OCI-LY7 (cell line): ENCODE measurements around the gene GSKIP. TPM values are rescaled to one million over a fixed set of nuclear protein-coding genes. Genes with fewer than 3 reads are reported as not detected.

ENCODE experiments used
- BruUV-seq: library from RNA; stranded (reverse); fragments of 400-500 nt; replicated peaks from 2 replicates; lab custom pipeline; 2021; lab: Mats Ljungman, UMichigan
- CTCF ChIA-PET: fragments of 300-600 bp; sonication (Branson Sonifier 250); formaldehyde crosslinking; loops from one replicate; lab custom pipeline; 2022; ENCODE audit warnings: antibody characterized with exemption; ENCODE audit not compliant: unreplicated experiment; lab: Charles Lee
- POLR2A ChIA-PET: fragments of 300-600 bp; sonication (Branson Sonifier 250); formaldehyde crosslinking; loops from one replicate; lab custom pipeline; 2022; ENCODE audit warnings: antibody characterized with exemption; lab: Charles Lee
- DNase-seq: peaks from one replicate; pipeline ENCODE4 v3.0.0-alpha.2; 2015; ENCODE audit warnings: low spot score
- H2AFZ ChIP-seq: fragments of 200-600 bp; sonication (generic), shearing (Covaris generic); 2 replicates; pipeline ENCODE4 v1.6.1; 2014; ENCODE audit warnings: mild to moderate bottlenecking, antibody characterized with exemption, low read length, moderate library complexity
- H3K27ac ChIP-seq: fragments of 200-600 bp; sonication (generic); 2 replicates; pipeline ENCODE4 v1.5.1; 2014; ENCODE audit warnings: mixed run types, low read depth, mild to moderate bottlenecking, moderate library complexity, low read length, inconsistent platforms; ENCODE audit not compliant: poor library complexity, severe bottlenecking
- H3K36me3 ChIP-seq: fragments of 200-600 bp; sonication (generic); 2 replicates; pipeline ENCODE4 v1.6.1; 2014; ENCODE audit warnings: mild to moderate bottlenecking, antibody characterized with exemption, low read length, moderate library complexity, mixed read lengths; ENCODE audit not compliant: insufficient read depth
- H3K4me1 ChIP-seq: fragments of 200-600 bp; sonication (generic); 2 replicates; pipeline ENCODE4 v1.5.1; 2014; ENCODE audit warnings: mild to moderate bottlenecking, low read length; ENCODE audit not compliant: insufficient read depth, poor library complexity, severe bottlenecking
- H3K4me2 ChIP-seq: fragments of 200-600 bp; sonication (generic); 2 replicates; pipeline ENCODE4 v1.6.1; 2014; ENCODE audit warnings: mild to moderate bottlenecking, low read length
- H3K4me3 ChIP-seq: fragments of 200-600 bp; sonication (generic); 2 replicates; pipeline ENCODE4 v1.5.1; 2014; ENCODE audit warnings: mild to moderate bottlenecking, low read depth, low read length; ENCODE audit not compliant: poor library complexity, severe bottlenecking
- H3K79me2 ChIP-seq: fragments of 200-600 bp; sonication (generic); 2 replicates; pipeline ENCODE4 v1.6.1; 2016; ENCODE audit warnings: low read depth, mild to moderate bottlenecking, low read length, moderate library complexity, mixed read lengths; ENCODE audit not compliant: insufficient read depth
- H3K9me2 ChIP-seq: fragments of 200-600 bp; sonication (generic); 2 replicates; pipeline ENCODE4 v1.6.1; 2016; ENCODE audit warnings: mild to moderate bottlenecking, low read length, mixed read lengths; ENCODE audit not compliant: insufficient read depth
- H3K9me3 ChIP-seq: fragments of 200-600 bp; sonication (generic); 2 replicates; pipeline ENCODE4 v1.6.1; 2014; ENCODE audit warnings: mild to moderate bottlenecking, mixed run types, low read length, mixed read lengths
- H4K20me1 ChIP-seq: fragments of 200-600 bp; sonication (generic); 2 replicates; pipeline ENCODE4 v1.6.1; 2014; ENCODE audit warnings: mild to moderate bottlenecking, antibody characterized with exemption, low read length, moderate library complexity, mixed read lengths; ENCODE audit not compliant: insufficient read depth
- CTCF ChIP-seq: fragments of 200-600 bp; sonication (generic); conservative IDR thresholded peaks from 2 replicates; pipeline ENCODE4 v1.5.1; 2014; ENCODE audit warnings: mild to moderate bottlenecking, antibody characterized with exemption, low read length, moderate library complexity, mixed read lengths
- EZH2phosphoT487 ChIP-seq: fragments of 200-600 bp; sonication (generic); IDR thresholded peaks from 2 replicates; pipeline ENCODE4 v1.6.1; 2018; ENCODE audit warnings: low read depth, borderline replicate concordance, mild to moderate bottlenecking, mixed run types, antibody characterized with exemption, low read length, moderate library complexity, mixed read lengths
- intact Hi-C: fragments of 100-400 bp; cut with micrococcal nuclease; formaldehyde crosslinking; loops from one replicate; pipeline ENCODE4 v1.10.0; 2022; ENCODE audit not compliant: unreplicated experiment
- total RNA-seq, 2 experiments: library from RNA; depleted of rRNA in 1 of 2; stranded (reverse); fragments of >200 nt in 1 of 2; shearing (Covaris generic) in 1 of 2; gene quantifications; 2 replicates each; pipeline ENCODE4 v1.2.3, GENCODE V29; 2014 to 2022

GSKIP gene
- total RNA-seq, 2 experiments from 2014 or later, result 7.7 to 12.6 TPM

GRCh38 chr14:96423446-96424108 lies 60.3 kb downstream of the GSKIP start:
- DNase-seq, result no peak
- TF ChIP-seq CTCF (no peak), EZH2phosphoT487 (no peak)
- no TSS peak for BruUV-seq
- no peaks in the 10 kb centered on the region for H3K79me2 ChIP-seq
- no peak overlapping the region for H3K27ac ChIP-seq
- no peak overlapping the region for H3K4me3 ChIP-seq
- H2AFZ ChIP-seq, result peak overlapping the region; percentile 89; the same call in 1 of the 2 replicates
- H3K9me3 ChIP-seq, result no peaks in the 10 kb centered on the region
- peaks cover 5% of the 10 kb centered on the region for H3K4me1 ChIP-seq
- POLR2A ChIA-PET, result no interaction called here
- peak overlapping the region; percentile 65 for H3K4me2 ChIP-seq
- H3K9me2 ChIP-seq, result no peaks in the 10 kb centered on the region
- no peaks in the 10 kb centered on the region for H4K20me1 ChIP-seq
- intact Hi-C loops, result loop anchor here (1.0 kb wide), 2 partner anchors 126 to 323 kb away; no protein-coding TSS in a partner anchor
- CTCF ChIA-PET, result no interaction called here
- H3K36me3 ChIP-seq, result no peaks in the 10 kb centered on the region

GRCh38 chr14:96424109-96424989 lies 61.0 kb downstream of the GSKIP start:
- POLR2A ChIA-PET, result interaction anchor here (0.8 kb wide), 1 partner anchor 134 kb away, joined by 3 read pairs; no protein-coding TSS in a partner anchor
- Histone ChIP-seq H3K9me3 (no peaks in the 10 kb centered on the region), H3K79me2 (no peaks in the 10 kb centered on the region), H3K4me3 (peak overlapping the region; percentile 35), H3K4me1 (peaks cover 5% of the 10 kb centered on the region), H3K9me2 (no peaks in the 10 kb centered on the region), H3K36me3 (no peaks in the 10 kb centered on the region), H3K4me2 (peak overlapping the region; percentile 65), H2AFZ (peak overlapping the region; percentile 89), H4K20me1 (no peaks in the 10 kb centered on the region), H3K27ac (no peak overlapping the region)
- CTCF ChIA-PET, result no interaction called here
- TF ChIP-seq CTCF, result peak; percentile 97
- no peak for TF ChIP-seq EZH2phosphoT487
- DNase-seq, result peak; percentile 78
- intact Hi-C loops, result loop anchor here (1.0 kb wide), 2 partner anchors 127 to 324 kb away; no protein-coding TSS in a partner anchor
- no TSS peak for BruUV-seq
